GM18907 (cell line): Measurements from ENCODE around the gene LAMC1.
A peak's percentile ranks its signal among the peaks of the same experiment; 100 is the strongest.
"Not testable (repeated sequence)": the region's sequence is repeated elsewhere in the genome, so short reads cannot be mapped to it uniquely, and the experiment has no call there.

Source experiments
- ATAC-seq: cut with Tn5 transposase; IDR thresholded peaks from one replicate; pipeline ENCODE4 v1.9.1; 2021; ENCODE audit warnings: mild to moderate bottlenecking, moderate library complexity; ENCODE audit not compliant: unreplicated experiment

LAMC1 gene

DNA sequence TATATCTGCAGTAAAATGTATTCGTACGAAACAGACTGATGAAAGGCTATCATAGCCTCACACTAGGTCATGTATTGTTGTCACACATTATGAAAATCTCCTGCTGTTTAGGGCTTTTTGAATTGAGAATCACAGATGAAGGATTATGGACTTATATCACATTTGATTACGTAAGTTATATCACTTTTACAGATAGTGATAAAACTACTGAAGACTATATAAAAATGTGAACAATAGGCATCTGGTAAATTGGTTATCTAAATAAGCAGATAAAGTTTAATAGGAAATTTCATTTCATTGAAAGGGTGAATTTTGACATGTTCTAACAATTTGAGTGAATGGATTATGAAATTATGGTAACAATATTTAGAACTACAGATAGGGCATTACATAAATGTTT is 20.0 kb downstream of the LAMC1 start:
- no peak for ATAC-seq

DNA sequence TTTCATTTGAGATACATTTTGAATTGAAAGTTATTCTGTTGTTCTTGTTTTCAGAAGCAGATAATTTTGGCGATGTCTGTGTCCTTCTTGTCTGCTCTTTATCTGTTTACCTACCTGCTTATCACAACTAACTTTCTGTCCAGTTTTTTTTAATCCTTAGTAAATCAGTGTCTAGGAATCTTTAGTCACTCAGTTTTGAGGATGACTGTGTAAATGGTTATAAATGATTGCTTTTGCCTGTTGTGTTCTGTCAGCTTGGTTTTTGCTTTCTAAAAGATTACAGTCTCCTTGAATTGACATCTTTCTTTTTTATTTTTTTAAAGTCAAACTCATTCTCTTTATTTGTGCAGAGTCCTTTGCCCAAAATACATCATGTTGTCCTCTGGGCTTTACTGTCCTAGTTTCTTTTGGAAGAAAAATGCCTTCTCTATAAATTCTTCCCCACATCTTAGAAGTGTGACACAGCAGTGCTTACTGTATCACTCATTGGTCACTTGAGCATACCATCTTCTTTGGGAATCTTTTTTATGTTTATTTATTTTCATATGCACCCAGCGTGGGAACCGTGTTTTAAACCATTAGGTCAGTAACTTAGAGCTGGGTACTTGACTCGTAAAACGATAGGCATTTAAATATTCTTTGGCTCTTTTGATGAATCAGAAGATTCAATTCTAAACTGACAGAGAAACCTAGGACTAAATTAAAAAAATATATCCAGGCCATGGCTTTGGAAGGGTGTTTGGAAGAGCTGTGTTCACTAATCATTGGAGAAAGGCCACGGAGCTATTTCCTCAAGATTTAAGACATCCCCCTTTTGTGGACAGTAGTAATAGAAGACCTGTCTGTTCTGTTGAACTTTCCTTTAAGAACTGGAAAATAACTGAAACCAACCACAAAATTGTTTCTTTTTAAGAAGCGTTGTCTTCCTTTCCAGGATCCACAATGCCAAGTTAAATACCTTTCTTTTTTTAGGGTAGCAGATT is 20.9 kb downstream of the LAMC1 start:
- ATAC-seq, result no peak

DNA sequence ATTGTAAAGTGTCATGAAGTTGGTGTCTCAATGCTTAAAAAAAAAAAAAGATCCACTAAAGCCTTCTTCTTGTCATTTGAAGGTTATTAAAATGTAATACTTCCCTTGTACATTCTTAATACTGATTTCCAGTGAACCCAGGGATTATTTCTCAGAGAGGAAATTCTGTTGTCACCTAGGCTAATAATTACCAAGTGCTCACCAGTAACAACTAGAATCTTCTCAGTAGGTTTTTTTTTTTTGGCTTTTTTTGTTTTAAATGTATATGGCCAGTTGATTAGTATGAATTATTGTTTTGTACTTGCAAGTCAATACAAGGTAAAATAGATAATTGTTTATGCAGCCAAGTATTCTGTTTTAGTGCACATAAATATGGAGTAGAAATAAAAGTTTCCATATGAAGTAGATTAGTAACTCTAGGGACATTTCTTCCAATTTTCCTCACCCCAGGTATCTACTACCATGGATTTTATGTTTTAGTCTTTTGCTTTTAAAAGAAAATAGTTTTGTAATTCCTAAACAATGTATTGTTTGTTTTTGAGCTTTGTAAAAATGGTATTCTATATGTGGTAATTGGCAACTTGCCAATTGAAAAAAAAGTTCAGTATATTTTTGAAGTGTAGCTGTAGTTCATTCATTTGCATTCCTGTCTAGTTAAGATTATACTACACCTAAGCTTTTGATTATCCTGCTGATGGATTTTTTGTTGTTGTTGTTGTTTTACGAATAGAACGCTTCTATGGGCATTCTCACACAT is 21.9 kb downstream of the LAMC1 start:
- ATAC-seq, result no peak

GRCh38 chr1:183048087-183049085 is 25.2 kb downstream of the LAMC1 start:
- peak; percentile 97 for ATAC-seq

DNA sequence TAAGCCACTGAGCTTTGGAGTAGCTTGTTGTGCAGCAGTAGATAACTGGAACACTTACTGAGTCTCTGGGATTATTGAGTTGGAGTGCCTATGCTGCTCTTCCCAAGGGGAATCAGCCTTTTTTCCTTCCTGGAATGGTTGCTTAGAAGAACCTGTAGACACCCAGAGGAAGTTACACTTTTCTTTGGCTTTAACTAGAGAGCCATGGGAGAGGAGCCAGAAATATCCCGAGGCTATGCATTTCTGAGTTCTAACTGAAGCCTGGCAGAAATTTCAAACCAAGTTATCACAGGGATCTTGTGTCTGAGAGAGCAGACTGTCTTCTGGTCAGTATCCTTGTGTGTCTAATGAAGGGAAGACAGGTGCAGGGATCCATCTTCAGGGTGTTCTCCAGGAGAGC is 28.3 kb downstream of the LAMC1 start:
- no peak for ATAC-seq

DNA sequence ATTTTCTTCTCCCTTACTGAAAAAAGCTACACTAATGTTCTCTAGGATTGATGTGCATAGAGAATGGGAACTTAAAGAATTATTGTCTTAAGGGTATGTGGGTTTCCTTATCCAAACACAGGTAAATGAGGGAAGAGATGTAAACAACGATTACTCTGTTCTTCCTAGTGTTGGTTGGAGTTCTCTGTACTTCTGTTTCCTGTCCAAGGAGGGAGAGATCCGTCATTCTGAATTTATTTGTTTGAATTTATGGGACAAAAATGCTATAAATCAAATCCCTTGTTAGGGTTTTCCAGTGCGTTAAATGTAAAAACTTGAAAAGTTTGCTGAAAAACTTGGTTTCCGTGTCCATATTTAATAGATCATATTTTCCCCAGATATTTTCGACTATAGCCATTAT is 29.6 kb downstream of the LAMC1 start:
- no peak for ATAC-seq

DNA sequence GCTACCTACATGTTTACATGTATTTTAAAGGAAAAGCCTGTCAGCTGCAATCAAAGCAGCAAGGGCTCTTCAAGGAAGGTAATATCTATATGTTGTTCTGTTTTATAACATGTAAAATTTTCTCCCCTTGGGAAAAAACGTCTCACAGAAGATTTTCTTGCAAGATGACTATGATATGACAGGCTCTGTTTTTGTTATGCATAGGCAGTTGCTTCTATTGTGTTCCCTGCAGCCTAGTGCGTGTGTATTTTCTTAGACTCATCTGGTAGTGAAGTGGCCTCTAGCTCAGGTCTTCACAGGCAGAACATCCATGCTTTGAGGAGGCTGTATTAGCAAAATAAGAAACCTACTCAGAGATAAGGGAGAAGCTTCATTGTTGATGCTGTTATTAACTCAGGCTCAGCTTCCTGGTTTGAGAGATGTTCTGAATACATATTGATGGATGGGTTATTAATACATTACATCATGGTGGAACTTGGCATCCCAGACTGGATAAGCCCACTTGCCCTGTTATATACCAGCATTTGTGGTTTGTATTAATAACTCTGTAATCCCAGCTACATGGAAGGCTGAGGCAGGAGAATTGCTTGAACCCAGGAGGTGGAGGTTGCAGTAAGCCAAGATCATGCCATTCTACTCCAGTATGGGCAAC is 35.8 kb downstream of the LAMC1 start:
- no peak for ATAC-seq

GRCh38 chr1:183061194-183061593 is 38.0 kb downstream of the LAMC1 start:
- ATAC-seq, result no peak

DNA sequence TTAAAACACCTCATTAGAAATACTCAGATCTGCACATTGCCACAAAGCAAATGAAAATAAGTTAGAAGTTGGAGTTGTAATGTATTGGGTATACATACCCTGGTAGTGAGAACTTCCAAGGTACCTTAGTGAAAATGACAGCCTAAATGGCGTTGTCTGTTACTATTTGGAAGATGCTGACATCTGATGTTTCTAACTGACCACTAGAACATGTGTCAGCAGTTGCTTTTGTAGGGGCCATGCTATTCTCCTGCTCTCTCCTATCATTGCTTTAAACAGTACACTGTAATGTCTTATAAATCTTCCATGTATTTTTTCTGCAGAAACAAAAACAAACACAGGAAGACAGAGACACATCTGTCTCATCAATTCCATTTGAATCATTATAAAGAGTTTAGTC is 40.1 kb downstream of the LAMC1 start:
- ATAC-seq, result no peak

GRCh38 chr1:183065168-183065706 is 42.0 kb downstream of the LAMC1 start:
- no peak for ATAC-seq

DNA sequence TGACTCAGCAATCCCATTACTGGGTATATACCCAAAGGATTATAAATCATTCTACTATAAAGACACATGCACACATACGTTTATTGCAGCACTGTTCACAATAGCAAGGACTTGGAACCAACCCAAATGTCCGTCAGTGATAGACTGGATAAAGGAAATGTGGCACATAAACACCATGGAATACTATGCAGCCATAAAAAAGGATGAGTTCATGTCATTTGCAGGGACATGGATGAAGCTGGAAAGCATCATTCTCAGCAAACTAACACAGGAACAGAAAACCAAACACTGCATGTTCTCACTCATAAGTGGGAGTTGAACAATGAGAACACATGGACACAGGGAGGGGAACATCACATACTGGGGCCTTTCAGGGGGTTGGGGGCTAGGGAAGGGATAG is 43.2 kb downstream of the LAMC1 start:
- not testable (repeated sequence) for ATAC-seq

GRCh38 chr1:183069562-183070216 is 46.5 kb downstream of the LAMC1 start:
- ATAC-seq, result no peak

DNA sequence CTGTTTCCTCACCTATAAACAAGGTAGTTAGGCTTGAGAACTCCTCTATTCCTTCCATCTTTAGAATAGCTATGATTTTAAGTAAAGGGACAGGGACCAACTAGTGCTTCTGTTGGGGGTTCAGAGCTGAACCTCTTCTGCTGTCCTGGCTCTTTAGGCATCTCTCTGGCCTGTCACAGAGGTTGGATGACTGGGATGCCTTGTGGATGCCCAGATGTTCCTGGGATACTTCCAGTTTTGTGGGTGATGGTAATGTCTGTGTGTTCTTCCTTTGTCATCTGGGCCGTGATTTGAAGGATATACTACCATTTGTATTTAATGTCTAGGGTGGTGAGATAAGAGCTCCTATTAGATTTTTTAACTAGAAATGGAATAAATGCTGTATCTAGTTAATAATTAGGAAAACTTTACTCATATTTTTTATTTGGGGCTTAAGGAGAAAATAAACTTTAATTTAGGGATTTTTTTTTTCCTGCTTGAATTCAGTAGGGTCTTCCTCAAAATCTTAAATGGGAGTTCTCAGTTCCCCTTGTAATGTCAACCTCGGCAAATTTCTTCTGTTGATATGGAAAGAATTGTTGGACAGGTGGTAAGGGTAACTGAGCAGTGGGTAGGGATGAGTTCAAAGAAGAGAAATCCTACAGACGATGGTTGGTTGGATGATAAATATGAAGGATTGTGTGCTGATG is 47.2 kb downstream of the LAMC1 start:
- ATAC-seq, result no peak

- ATAC-seq, result peak; percentile 90
Measured at GRCh38 chr1:183070923-183071618, 47.9 kb downstream of the LAMC1 start.

DNA sequence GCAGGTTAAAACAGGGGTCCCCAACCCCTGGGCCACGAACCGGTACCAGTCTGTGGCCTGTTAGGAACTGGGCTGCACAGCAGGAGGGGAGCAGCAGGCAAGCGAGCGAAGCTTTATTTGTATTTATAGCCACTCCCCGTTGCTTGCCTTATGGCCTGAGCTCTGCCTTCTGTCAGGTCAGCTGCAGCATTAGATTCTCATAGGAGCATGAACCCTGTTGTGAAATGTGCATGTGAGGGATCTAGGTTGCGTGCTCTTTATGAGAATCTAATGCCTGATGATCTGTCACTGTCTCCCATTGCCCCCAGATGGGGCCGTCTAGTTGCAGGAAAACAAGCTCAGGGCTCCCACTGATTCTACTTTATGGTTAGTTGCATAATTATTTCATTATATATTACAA is 49.4 kb downstream of the LAMC1 start:
- ATAC-seq, result not testable (repeated sequence)

DNA sequence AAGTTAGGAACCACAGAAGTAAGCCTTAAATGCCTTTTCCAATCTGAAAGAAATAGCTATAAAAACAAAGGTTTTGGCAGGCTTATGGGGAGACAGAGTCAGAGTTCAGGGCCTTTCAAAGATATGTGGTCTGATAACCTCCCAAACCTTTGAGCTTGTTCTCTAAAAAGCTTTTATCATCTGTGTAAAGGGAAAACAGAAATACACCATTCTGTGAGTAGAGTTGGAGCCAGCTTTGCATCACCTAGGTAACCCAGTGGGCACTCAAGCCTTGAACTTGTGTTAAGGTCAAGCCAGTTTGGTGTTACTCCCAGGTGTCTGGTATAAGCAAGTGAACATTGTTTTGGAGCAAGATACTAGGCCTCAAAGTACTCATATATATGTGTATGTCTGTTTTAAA is 50.1 kb downstream of the LAMC1 start:
- ATAC-seq, result no peak

DNA sequence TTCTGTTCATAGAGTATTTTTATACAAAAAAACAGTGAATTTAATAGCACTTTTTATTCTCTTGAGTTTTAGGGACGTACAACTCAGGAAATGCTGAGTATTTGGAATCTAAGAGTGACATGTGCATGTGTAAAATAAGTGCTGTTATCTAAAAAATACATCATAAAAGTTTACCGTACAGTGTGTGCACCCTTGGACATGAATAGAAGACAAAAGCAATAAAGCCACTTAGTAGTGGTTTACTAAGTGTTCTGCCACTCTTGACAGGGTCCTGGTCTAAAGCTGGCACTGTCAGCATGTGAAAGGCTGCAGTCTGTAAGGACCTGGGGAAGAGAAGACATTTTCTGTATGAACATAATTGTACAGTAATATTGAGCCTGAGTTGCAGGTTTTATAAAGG is 51.0 kb downstream of the LAMC1 start:
- ATAC-seq, result no peak

GRCh38 chr1:183075861-183076260 is 52.6 kb downstream of the LAMC1 start:
- no peak for ATAC-seq
